BJ (cell line): ENCODE data around the gene PAFAH1B1. TPM values are rescaled to one million over a fixed set of nuclear protein-coding genes. Genes with fewer than 3 reads are reported as not detected.

ENCODE experiments used
- CTCF ChIA-PET: fragments of 350-600 bp; formaldehyde crosslinking; extraction: SDS; loops from one replicate; lab custom pipeline; 2021; ENCODE audit warnings: antibody characterized with exemption, inconsistent platforms; lab: Yijun Ruan, JAX
- POLR2A ChIA-PET: fragments of 300-600 bp; sonication (Branson Sonifier 250); formaldehyde crosslinking; extraction: SDS; loops from one replicate; lab custom pipeline; 2021; ENCODE audit warnings: antibody characterized with exemption; lab: Charles Lee
- DNase-seq: peaks from one replicate; pipeline ENCODE4 v3.0.0-alpha.2; 2011; ENCODE audit warnings: low read depth
- H3K27me3 ChIP-seq: 2 replicates; pipeline ENCODE4 v1.6.0; 2011; ENCODE audit warnings: low read length; ENCODE audit not compliant: control insufficient read depth, insufficient read depth
- H3K36me3 ChIP-seq: 2 replicates; pipeline ENCODE4 v1.5.1; 2011; ENCODE audit warnings: low read length; ENCODE audit not compliant: control insufficient read depth, insufficient read depth
- H3K4me3 ChIP-seq: 2 replicates; pipeline ENCODE4 v1.5.1; 2011; ENCODE audit warnings: low read depth, mild to moderate bottlenecking, control low read depth, low read length
- polyA plus RNA-seq: library from polyadenylated mRNA; depleted of rRNA; stranded (reverse); fragments of >200 nt; gene quantifications from 2 replicates; pipeline ENCODE4 v1.2.3, GENCODE V29; 2011
- TF ChIP-seq, protein P1 (sequence below): IDR thresholded peaks from 2 replicates; pipeline ENCODE4 v1.5.1; 2011; ENCODE audit warnings: low read depth, mild to moderate bottlenecking, control low read depth, inconsistent platforms, low read length, moderate library complexity; ENCODE audit not compliant: insufficient read depth

The PAFAH1B1 gene
- polyA plus RNA-seq, 1 experiment, result 66.2 TPM

DNA sequence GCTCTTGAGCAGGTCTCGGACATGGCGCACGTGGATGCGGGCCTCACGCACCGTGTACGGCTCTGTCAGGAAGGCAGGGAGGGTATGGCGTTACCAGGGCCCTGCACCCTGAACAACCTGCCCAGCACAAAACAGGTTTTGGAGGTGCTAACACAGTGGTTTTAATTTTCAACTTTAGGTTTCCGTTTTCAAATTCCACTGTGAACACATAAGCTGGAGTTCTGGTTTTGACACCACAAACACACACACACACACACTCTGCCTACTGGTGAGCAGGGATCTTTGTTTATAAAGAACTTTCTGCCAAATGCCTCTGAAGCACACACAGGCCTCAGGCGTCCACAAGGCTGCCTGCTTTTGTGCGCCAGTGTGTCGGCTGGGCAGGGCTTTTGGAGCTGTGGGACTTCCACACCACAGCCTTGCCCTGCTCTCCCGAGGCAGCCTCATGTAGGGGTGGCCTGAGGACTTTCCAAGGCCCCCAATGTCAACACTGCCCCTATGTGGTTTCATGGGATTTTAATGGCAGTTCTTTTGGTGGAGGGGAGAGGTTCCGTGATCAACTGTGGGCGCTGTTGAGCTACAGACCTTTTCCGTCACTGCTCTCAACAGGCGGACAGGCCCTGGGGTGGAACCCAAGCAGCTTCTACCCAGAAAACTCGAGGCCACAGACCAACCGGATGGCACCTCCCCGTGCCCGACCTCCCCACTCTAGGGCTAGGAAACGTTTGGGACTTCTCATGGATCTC, 108.7 kb downstream of the PAFAH1B1 start:
- Histone ChIP-seq H3K4me3 (no peak overlapping the region), H3K36me3 (peaks cover 29% of the 10 kb centered on the region), H3K27me3 (no peaks in the 10 kb centered on the region)
- CTCF ChIA-PET, result no interaction called here
- no peak for DNase-seq
- TF ChIP-seq, protein P1, sequence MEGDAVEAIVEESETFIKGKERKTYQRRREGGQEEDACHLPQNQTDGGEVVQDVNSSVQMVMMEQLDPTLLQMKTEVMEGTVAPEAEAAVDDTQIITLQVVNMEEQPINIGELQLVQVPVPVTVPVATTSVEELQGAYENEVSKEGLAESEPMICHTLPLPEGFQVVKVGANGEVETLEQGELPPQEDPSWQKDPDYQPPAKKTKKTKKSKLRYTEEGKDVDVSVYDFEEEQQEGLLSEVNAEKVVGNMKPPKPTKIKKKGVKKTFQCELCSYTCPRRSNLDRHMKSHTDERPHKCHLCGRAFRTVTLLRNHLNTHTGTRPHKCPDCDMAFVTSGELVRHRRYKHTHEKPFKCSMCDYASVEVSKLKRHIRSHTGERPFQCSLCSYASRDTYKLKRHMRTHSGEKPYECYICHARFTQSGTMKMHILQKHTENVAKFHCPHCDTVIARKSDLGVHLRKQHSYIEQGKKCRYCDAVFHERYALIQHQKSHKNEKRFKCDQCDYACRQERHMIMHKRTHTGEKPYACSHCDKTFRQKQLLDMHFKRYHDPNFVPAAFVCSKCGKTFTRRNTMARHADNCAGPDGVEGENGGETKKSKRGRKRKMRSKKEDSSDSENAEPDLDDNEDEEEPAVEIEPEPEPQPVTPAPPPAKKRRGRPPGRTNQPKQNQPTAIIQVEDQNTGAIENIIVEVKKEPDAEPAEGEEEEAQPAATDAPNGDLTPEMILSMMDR, result no peak
- POLR2A ChIA-PET, result no interaction called here

DNA sequence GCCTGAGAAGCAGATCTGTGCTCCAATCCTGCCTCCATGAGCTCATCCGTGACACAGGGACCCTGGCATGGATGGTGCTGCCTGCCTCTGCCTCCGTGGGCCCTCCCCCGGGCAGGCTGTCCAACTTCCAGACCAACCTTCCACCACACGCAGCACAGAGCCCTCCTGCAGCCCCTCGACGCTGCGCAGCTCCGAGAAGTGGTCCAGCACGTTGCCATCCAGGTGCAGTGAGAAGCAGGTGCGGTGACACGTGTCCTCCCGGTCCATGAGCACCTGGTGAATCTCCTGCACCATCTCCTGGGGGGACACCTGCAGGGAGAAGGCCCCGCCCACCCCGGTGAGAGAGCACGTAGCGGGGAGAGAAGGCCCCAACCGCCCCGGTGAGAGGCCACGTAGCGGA, 109.7 kb downstream of the PAFAH1B1 start:
- TF ChIP-seq, protein P1, result no peak
- ChIA-PET POLR2A (no interaction called here), CTCF (no interaction called here)
- no peaks in the 10 kb centered on the region for H3K27me3 ChIP-seq
- no peak for DNase-seq
- H3K4me3 ChIP-seq, result no peak overlapping the region
- H3K36me3 ChIP-seq, result peaks cover 23% of the 10 kb centered on the region

DNA sequence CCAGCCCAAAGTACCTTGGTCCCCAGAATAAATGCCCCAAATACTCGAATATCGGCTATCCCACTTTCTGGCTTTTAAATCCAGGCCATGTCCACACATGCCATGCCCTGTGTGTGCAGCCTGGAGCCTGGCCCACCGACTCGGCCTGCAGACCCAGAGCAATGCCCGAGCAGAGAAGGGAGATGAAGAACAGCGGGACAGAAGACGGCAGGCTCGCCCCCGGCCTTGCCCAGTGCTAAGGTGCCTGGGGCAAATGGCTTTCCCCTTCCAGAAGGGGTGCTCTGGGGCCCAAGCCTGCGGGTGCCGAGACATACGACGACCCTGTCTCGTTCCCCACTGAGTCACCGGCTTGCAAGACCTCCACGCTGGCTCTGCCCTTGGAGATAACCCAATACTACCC, 110.2 kb downstream of the PAFAH1B1 start:
- ChIA-PET POLR2A (no interaction called here), CTCF (no interaction called here)
- H3K27me3 ChIP-seq, result no peaks in the 10 kb centered on the region
- H3K4me3 ChIP-seq, result no peak overlapping the region
- DNase-seq, result no peak
- peaks cover 19% of the 10 kb centered on the region for H3K36me3 ChIP-seq
- TF ChIP-seq, protein P1, result no peak

DNA sequence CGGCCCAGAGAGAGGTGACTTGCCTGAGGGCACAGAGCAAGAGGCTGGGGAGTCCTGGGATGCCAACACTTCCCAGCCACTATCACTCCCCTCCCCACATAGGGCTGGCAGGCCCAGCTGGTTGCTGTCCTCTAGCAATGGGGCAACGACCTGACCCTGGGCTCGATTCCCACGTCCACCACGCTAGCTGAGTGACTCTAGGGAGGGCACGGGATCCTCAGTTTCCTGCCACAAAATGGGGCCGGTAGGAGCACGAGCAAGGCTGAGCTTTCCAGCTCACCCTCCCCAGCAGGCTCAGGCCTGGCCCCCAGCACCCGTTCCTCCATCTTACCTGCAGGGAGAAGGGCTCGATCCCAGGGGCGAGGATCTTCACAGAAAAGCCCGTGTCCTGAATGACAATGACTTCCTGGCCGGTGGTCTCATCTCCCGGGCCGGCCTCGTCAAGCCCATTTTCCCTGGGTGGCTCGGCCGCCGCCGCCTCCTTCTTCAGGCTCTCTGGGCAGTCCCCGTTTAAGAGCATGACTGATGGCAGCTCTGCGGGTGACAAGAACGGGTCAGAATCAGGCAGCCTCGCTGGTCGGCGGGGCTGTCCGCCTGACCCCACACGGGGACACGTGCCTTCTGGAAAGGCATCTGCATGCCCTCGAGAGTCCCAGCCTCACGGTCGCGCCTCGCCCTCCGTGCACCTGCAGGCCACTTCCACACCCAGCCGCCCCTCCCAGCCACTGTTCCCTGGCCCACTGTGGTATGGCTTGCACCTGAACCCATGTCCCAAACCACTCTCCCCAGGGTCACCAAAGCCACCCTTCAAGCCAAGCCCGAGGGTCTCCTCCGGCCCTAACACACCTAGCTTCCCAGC, 110.8 kb downstream of the PAFAH1B1 start:
- H3K27me3 ChIP-seq, result no peaks in the 10 kb centered on the region
- ChIA-PET CTCF (no interaction called here), POLR2A (no interaction called here)
- peaks cover 19% of the 10 kb centered on the region for H3K36me3 ChIP-seq
- no peak for DNase-seq
- no peak overlapping the region for H3K4me3 ChIP-seq
- TF ChIP-seq, protein P1, result no peak

DNA sequence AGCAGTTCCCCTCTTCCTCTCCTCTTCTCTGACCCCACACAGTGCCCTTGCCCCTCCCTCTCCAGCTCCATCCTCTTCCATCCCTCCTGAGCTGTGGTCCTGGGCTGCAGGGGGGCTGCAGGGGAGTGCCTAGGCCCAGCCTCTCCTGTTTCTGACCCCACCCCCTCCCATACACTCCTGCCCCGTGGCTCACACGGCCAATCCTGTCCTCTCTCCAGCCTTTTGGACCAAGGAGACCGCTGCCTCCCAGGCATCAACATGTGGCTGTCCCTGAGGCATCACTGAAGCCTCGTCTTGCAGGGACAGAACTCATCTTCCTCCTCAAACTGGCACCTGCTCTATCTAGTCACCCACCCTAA, 111.4 kb downstream of the PAFAH1B1 start:
- ChIA-PET CTCF (no interaction called here), POLR2A (no interaction called here)
- Histone ChIP-seq H3K36me3 (peaks cover 19% of the 10 kb centered on the region), H3K4me3 (no peak overlapping the region), H3K27me3 (no peaks in the 10 kb centered on the region)
- no peak for DNase-seq
- TF ChIP-seq, protein P1, result no peak
